ENCODE results near the gene CDH5. TPM values are rescaled to one million over a fixed set of nuclear protein-coding genes. Genes with fewer than 3 reads are reported as not detected.

CDH5 gene
- total RNA-seq, 1 experiment from 2014 or later, result 0.28 TPM

DNA sequence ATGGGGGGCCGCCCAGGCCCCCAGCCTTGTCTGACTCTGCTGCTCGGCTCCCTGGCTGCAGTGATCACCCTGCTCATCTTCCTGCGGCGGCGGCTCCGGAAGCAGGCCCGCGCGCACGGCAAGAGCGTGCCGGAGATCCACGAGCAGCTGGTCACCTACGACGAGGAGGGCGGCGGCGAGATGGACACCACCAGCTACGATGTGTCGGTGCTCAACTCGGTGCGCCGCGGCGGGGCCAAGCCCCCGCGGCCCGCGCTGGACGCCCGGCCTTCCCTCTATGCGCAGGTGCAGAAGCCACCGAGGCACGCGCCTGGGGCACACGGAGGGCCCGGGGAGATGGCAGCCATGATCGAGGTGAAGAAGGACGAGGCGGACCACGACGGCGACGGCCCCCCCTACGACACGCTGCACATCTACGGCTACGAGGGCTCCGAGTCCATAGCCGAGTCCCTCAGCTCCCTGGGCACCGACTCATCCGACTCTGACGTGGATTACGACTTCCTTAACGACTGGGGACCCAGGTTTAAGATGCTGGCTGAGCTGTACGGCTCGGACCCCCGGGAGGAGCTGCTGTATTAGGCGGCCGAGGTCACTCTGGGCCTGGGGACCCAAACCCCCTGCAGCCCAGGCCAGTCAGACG is 36.2 kb downstream of the CDH5 start:
- ATAC-seq, result no peak
- CTCF ChIA-PET, result interaction anchor here (1.4 to 1.5 kb wide), 2 partner anchors 60 to 206 kb away, joined by 4 read pairs; no protein-coding TSS in a partner anchor
- Mint-ChIP-seq H3K4me3 (no peak overlapping the region), H3K9me3 (peaks cover 8% of the 10 kb centered on the region), H3K27me3 (ENCODE audit: low read depth) (peaks cover 13% of the 10 kb centered on the region), H3K36me3 (no peaks in the 10 kb centered on the region), H3K27ac (no peak overlapping the region), H3K4me1 (peaks cover 22% of the 10 kb centered on the region)
- no peak for DNase-seq (ENCODE audit: low spot score)
- POLR2A ChIA-PET, result no interaction called here
- TF ChIP-seq ZNF121 (CRISPR knock-in tag; IDR thresholded peaks at IDR 0.05) (no peak), ZNF396 (CRISPR knock-in tag; IDR thresholded peaks at IDR 0.05; ENCODE audit: borderline replicate concordance) (no peak), JUN (CRISPR knock-in tag; IDR thresholded peaks at IDR 0.05) (no peak), GTF2I (CRISPR knock-in tag; conservative IDR thresholded peaks at IDR 0.05) (no peak), NFE2L1 (CRISPR knock-in tag; IDR thresholded peaks at IDR 0.05) (no peak), MYBL2 (CRISPR knock-in tag; IDR thresholded peaks at IDR 0.05) (no peak), ZBTB21 (CRISPR knock-in tag; IDR thresholded peaks at IDR 0.05; ENCODE audit: borderline replicate concordance) (no peak), RELA (CRISPR knock-in tag; IDR thresholded peaks at IDR 0.05; ENCODE audit: borderline replicate concordance) (no peak), EMX1 (CRISPR knock-in tag; IDR thresholded peaks at IDR 0.05) (no peak)
- TF ChIP-seq, protein P1, sequence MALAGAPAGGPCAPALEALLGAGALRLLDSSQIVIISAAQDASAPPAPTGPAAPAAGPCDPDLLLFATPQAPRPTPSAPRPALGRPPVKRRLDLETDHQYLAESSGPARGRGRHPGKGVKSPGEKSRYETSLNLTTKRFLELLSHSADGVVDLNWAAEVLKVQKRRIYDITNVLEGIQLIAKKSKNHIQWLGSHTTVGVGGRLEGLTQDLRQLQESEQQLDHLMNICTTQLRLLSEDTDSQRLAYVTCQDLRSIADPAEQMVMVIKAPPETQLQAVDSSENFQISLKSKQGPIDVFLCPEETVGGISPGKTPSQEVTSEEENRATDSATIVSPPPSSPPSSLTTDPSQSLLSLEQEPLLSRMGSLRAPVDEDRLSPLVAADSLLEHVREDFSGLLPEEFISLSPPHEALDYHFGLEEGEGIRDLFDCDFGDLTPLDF (CRISPR knock-in tag; IDR thresholded peaks at IDR 0.05), result no peak
- TF ChIP-seq, protein P2, sequence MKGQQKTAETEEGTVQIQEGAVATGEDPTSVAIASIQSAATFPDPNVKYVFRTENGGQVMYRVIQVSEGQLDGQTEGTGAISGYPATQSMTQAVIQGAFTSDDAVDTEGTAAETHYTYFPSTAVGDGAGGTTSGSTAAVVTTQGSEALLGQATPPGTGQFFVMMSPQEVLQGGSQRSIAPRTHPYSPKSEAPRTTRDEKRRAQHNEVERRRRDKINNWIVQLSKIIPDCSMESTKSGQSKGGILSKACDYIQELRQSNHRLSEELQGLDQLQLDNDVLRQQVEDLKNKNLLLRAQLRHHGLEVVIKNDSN (CRISPR knock-in tag; IDR thresholded peaks at IDR 0.05), result no peak
- TF ChIP-seq, protein P3, sequence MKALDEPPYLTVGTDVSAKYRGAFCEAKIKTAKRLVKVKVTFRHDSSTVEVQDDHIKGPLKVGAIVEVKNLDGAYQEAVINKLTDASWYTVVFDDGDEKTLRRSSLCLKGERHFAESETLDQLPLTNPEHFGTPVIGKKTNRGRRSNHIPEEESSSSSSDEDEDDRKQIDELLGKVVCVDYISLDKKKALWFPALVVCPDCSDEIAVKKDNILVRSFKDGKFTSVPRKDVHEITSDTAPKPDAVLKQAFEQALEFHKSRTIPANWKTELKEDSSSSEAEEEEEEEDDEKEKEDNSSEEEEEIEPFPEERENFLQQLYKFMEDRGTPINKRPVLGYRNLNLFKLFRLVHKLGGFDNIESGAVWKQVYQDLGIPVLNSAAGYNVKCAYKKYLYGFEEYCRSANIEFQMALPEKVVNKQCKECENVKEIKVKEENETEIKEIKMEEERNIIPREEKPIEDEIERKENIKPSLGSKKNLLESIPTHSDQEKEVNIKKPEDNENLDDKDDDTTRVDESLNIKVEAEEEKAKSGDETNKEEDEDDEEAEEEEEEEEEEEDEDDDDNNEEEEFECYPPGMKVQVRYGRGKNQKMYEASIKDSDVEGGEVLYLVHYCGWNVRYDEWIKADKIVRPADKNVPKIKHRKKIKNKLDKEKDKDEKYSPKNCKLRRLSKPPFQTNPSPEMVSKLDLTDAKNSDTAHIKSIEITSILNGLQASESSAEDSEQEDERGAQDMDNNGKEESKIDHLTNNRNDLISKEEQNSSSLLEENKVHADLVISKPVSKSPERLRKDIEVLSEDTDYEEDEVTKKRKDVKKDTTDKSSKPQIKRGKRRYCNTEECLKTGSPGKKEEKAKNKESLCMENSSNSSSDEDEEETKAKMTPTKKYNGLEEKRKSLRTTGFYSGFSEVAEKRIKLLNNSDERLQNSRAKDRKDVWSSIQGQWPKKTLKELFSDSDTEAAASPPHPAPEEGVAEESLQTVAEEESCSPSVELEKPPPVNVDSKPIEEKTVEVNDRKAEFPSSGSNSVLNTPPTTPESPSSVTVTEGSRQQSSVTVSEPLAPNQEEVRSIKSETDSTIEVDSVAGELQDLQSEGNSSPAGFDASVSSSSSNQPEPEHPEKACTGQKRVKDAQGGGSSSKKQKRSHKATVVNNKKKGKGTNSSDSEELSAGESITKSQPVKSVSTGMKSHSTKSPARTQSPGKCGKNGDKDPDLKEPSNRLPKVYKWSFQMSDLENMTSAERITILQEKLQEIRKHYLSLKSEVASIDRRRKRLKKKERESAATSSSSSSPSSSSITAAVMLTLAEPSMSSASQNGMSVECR (CRISPR knock-in tag; IDR thresholded peaks at IDR 0.05; ENCODE audit: borderline replicate concordance), result no peak
- TF ChIP-seq, protein P4, sequence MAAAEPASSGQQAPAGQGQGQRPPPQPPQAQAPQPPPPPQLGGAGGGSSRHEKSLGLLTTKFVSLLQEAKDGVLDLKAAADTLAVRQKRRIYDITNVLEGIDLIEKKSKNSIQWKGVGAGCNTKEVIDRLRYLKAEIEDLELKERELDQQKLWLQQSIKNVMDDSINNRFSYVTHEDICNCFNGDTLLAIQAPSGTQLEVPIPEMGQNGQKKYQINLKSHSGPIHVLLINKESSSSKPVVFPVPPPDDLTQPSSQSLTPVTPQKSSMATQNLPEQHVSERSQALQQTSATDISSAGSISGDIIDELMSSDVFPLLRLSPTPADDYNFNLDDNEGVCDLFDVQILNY (CRISPR knock-in tag; IDR thresholded peaks at IDR 0.05), result no peak
- TF ChIP-seq, protein P5, sequence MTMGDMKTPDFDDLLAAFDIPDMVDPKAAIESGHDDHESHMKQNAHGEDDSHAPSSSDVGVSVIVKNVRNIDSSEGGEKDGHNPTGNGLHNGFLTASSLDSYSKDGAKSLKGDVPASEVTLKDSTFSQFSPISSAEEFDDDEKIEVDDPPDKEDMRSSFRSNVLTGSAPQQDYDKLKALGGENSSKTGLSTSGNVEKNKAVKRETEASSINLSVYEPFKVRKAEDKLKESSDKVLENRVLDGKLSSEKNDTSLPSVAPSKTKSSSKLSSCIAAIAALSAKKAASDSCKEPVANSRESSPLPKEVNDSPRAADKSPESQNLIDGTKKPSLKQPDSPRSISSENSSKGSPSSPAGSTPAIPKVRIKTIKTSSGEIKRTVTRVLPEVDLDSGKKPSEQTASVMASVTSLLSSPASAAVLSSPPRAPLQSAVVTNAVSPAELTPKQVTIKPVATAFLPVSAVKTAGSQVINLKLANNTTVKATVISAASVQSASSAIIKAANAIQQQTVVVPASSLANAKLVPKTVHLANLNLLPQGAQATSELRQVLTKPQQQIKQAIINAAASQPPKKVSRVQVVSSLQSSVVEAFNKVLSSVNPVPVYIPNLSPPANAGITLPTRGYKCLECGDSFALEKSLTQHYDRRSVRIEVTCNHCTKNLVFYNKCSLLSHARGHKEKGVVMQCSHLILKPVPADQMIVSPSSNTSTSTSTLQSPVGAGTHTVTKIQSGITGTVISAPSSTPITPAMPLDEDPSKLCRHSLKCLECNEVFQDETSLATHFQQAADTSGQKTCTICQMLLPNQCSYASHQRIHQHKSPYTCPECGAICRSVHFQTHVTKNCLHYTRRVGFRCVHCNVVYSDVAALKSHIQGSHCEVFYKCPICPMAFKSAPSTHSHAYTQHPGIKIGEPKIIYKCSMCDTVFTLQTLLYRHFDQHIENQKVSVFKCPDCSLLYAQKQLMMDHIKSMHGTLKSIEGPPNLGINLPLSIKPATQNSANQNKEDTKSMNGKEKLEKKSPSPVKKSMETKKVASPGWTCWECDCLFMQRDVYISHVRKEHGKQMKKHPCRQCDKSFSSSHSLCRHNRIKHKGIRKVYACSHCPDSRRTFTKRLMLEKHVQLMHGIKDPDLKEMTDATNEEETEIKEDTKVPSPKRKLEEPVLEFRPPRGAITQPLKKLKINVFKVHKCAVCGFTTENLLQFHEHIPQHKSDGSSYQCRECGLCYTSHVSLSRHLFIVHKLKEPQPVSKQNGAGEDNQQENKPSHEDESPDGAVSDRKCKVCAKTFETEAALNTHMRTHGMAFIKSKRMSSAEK (CRISPR knock-in tag; IDR thresholded peaks at IDR 0.05; ENCODE audit: borderline replicate concordance), result no peak
- TF ChIP-seq, protein P6, sequence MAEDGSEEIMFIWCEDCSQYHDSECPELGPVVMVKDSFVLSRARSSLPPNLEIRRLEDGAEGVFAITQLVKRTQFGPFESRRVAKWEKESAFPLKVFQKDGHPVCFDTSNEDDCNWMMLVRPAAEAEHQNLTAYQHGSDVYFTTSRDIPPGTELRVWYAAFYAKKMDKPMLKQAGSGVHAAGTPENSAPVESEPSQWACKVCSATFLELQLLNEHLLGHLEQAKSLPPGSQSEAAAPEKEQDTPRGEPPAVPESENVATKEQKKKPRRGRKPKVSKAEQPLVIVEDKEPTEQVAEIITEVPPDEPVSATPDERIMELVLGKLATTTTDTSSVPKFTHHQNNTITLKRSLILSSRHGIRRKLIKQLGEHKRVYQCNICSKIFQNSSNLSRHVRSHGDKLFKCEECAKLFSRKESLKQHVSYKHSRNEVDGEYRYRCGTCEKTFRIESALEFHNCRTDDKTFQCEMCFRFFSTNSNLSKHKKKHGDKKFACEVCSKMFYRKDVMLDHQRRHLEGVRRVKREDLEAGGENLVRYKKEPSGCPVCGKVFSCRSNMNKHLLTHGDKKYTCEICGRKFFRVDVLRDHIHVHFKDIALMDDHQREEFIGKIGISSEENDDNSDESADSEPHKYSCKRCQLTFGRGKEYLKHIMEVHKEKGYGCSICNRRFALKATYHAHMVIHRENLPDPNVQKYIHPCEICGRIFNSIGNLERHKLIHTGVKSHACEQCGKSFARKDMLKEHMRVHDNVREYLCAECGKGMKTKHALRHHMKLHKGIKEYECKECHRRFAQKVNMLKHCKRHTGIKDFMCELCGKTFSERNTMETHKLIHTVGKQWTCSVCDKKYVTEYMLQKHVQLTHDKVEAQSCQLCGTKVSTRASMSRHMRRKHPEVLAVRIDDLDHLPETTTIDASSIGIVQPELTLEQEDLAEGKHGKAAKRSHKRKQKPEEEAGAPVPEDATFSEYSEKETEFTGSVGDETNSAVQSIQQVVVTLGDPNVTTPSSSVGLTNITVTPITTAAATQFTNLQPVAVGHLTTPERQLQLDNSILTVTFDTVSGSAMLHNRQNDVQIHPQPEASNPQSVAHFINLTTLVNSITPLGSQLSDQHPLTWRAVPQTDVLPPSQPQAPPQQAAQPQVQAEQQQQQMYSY (CRISPR knock-in tag; IDR thresholded peaks at IDR 0.05), result no peak
- TF ChIP-seq, protein P7, sequence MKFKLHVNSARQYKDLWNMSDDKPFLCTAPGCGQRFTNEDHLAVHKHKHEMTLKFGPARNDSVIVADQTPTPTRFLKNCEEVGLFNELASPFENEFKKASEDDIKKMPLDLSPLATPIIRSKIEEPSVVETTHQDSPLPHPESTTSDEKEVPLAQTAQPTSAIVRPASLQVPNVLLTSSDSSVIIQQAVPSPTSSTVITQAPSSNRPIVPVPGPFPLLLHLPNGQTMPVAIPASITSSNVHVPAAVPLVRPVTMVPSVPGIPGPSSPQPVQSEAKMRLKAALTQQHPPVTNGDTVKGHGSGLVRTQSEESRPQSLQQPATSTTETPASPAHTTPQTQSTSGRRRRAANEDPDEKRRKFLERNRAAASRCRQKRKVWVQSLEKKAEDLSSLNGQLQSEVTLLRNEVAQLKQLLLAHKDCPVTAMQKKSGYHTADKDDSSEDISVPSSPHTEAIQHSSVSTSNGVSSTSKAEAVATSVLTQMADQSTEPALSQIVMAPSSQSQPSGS (CRISPR knock-in tag; IDR thresholded peaks at IDR 0.05; ENCODE audit: borderline replicate concordance, low read depth), result no peak

All from WTC11 (cell line).